ENCODE measurements around the gene ZNF316. TPM values are rescaled to one million over a fixed set of nuclear protein-coding genes. Genes with fewer than 3 reads are reported as not detected.

ZNF316 gene
- total RNA-seq, 4 donors from 2014 or later, result 15.6 to 39.5 (median 27.3) TPM

DNA sequence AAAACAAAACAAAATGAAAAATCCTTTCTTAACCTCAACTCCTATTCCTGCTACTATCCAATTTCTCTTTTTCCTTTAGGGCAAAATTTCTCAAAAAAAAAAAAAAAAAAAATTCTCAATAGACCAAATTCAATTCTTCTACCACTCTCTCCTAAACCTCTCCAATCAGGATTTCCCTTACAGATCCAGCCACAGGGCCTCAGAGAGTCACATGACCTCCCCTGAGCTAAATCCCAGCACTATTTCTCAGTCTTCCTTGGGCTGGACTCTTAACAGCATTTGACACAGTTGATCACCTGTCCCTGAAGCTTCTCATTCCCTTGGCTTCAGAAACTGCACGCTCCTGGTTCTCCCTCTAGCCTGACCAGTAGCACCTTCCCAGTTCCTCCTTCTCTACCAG lies 64.7 kb downstream of the ZNF316 start:
- Histone ChIP-seq H3K27ac (no peak overlapping the region), H3K4me1 (peaks cover 8% of the 10 kb centered on the region in 2 donors), H3K9me3 (peaks cover 0 to 18% of the 10 kb centered on the region in 2 donors), H3K27me3 (no peaks in the 10 kb centered on the region), H3K36me3 (peaks cover 0 to 3% of the 10 kb centered on the region in 2 donors), H3K4me3 (no peak overlapping the region)
- TF ChIP-seq POLR2A (IDR thresholded peaks at IDR 0.05), result no peak
- TF ChIP-seq, protein P1, sequence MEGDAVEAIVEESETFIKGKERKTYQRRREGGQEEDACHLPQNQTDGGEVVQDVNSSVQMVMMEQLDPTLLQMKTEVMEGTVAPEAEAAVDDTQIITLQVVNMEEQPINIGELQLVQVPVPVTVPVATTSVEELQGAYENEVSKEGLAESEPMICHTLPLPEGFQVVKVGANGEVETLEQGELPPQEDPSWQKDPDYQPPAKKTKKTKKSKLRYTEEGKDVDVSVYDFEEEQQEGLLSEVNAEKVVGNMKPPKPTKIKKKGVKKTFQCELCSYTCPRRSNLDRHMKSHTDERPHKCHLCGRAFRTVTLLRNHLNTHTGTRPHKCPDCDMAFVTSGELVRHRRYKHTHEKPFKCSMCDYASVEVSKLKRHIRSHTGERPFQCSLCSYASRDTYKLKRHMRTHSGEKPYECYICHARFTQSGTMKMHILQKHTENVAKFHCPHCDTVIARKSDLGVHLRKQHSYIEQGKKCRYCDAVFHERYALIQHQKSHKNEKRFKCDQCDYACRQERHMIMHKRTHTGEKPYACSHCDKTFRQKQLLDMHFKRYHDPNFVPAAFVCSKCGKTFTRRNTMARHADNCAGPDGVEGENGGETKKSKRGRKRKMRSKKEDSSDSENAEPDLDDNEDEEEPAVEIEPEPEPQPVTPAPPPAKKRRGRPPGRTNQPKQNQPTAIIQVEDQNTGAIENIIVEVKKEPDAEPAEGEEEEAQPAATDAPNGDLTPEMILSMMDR (IDR thresholded peaks at IDR 0.05), result no peak
- intact Hi-C loops (cut with DNase I; ENCODE audit: low total_unique reads), result no loop called here
- no peak for DNase-seq

Other genes starting within 250 kb of the ZNF316 start
- gene DAGLB, start 189.4 kb upstream of the ZNF316 start, total RNA-seq, result 10 to 100 TPM in 3 of 4 donors, 1 to 10 TPM in 1; 5.4 to 30.2 (median 19.3) TPM
- 100 to 1,000 TPM in 2 of 4 donors, 10 to 100 TPM in 2; 64.0 to 272 (median 95.4) TPM for gene KDELR2, start 153.2 kb upstream of the ZNF316 start, total RNA-seq
- under 1 TPM in 2 of 4 donors, not detected in 2; 0.21 to 0.49 TPM for gene GRID2IP, start 85.9 kb upstream of the ZNF316 start, total RNA-seq
- 10 to 100 TPM; 13.1 to 48.2 (median 37.0) TPM for gene ZDHHC4, start 59.9 kb upstream of the ZNF316 start, total RNA-seq
- gene INTS15, start 47.3 kb upstream of the ZNF316 start, total RNA-seq, result 10 to 100 TPM in 3 of 4 donors, 1 to 10 TPM in 1; 7.6 to 44.1 (median 23.9) TPM
- 10 to 100 TPM in 2 of 4 donors, 1 to 10 TPM in 1, under 1 TPM in 1; 0.88 to 20.7 (median 11.8) TPM for gene ZNF853, start 21.7 kb upstream of the ZNF316 start, total RNA-seq
- 10 to 100 TPM; 23.5 to 54.7 (median 33.9) TPM for gene ZNF12, start 69.6 kb downstream of the ZNF316 start, total RNA-seq
- 1 to 10 TPM in 1 of 4 donors, not detected in 3; 1.0 TPM for gene RSPH10B2, start 116.8 kb downstream of the ZNF316 start, total RNA-seq
- 100 to 1,000 TPM in 2 of 4 donors, 10 to 100 TPM in 2; 63.5 to 118 (median 89.7) TPM for gene CCZ1B, start 189.0 kb downstream of the ZNF316 start, total RNA-seq